ENCODE results near the gene FASTK.

GRCh38 chr7:151043959-151044358 is 36.6 kb downstream of the FASTK start:
- TF ChIP-seq POLR2A (IDR thresholded peaks at IDR 0.05) = no peak
- peak in 1 of 3 donors; percentile 24 for TF ChIP-seq POLR2AphosphoS5 (IDR thresholded peaks at IDR 0.05)
- TF ChIP-seq CTCF (IDR thresholded peaks at IDR 0.05 in 8 of 11, conservative IDR thresholded peaks at IDR 0.05 in 3 of 11) = no peak
